ENCODE data around the gene WIPF2. TPM values are rescaled to one million over a fixed set of nuclear protein-coding genes. Genes with fewer than 3 reads are reported as not detected.
A peak's percentile ranks its signal among the peaks of the same experiment; 100 is the strongest.

The WIPF2 gene
- total and polyA plus RNA-seq, 4 experiments from 2014 or later: 5.2 to 34.7 (median 24.0) TPM

DNA sequence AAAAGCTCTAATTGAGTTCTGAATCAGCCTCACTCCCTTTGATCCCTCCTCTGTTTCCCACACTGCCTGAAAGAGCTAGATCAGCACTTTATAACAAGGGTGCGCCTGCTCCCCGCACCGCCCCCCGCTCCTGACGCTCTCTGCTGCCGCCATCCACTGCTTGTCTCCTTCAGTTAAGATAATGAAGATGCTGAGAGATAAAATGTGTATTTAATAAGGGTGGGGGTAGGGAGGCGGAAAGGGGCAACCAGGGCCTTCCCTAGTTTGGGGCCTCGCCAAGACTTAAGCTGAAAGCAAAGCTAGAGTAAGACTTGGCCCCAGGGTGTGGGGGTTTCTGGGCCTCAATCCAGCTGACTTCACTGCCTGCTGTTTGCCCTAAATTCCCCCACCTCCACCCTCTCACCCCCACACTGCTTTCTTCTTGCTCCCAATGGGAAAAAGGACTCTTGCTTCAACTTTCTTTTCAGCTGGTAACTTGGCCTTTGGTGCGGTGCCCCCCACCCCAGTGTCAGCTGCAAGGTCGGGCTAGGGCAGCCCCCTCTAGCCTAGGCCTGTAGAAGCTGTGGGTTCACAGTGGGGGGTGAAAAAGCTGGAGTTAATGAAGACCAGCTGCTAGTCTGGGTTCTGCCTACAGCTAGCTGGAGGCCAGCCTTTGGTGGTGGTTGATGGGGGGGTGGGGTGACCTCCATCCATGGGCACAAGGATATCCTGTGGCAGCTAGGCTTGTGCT, 88.1 kb downstream of the WIPF2 start:
- CTCF ChIA-PET (ENCODE audit: partially characterized antibody): interaction anchor here (0.5 to 18.1 kb wide), 22 partner anchors 10 to 281 kb away, joined by 3 to 573 read pairs (median 5); partner anchors contain the start of gene IGFBP4
- H3K27me3 ChIP-seq (ENCODE audit: insufficient read depth, low read length): no peaks in the 10 kb centered on the region
- peaks cover 78% of the 10 kb centered on the region for H3K4me1 ChIP-seq (ENCODE audit: insufficient read depth, low read length)
- intact Hi-C loops (cut with micrococcal nuclease): no loop called here
- Mint-ChIP-seq H3K4me3 (no peak overlapping the region), H3K27ac (no peak overlapping the region), H3K9me3 (no peaks in the 10 kb centered on the region), H3K4me1 (peaks cover 21 to 43% (median 35%) of the 10 kb centered on the region in 4 donors), H3K27me3 (no peaks in the 10 kb centered on the region), H3K36me3 (no peaks in the 10 kb centered on the region)
- POLR2A ChIA-PET (ENCODE audit: partially characterized antibody): interaction anchor here (19.4 to 37.1 kb wide), 2 partner anchors 15 to 37 kb away, joined by 367 to 1054 read pairs; no protein-coding TSS in a partner anchor
- H3K27ac ChIP-seq (ENCODE audit: low read depth, low read length): peak overlapping the region; percentile 23
- no peaks in the 10 kb centered on the region for H3K9me3 ChIP-seq (ENCODE audit: control insufficient read depth in 1 of 2, low read length in 2 of 2)
- DNase-seq: peak in 1 of 5 donors; percentile 64
- no peaks in the 10 kb centered on the region for H3K36me3 ChIP-seq (ENCODE audit: insufficient read depth, low read length)
- H3K4me3 ChIP-seq (ENCODE audit: low read length in 2 of 2): no peak overlapping the region

GRCh38 chr17:40307740-40308239, 88.7 kb downstream of the WIPF2 start:
- no peak for DNase-seq
- Histone ChIP-seq H3K27ac (ENCODE audit: low read depth, low read length) (peak overlapping the region; percentile 23), H3K4me1 (ENCODE audit: insufficient read depth, low read length) (peaks cover 81% of the 10 kb centered on the region), H3K4me3 (ENCODE audit: low read length in 2 of 2) (no peak overlapping the region), H3K9me3 (ENCODE audit: control insufficient read depth in 1 of 2, low read length in 2 of 2) (no peaks in the 10 kb centered on the region), H3K36me3 (ENCODE audit: insufficient read depth, low read length) (no peaks in the 10 kb centered on the region), H3K27me3 (ENCODE audit: insufficient read depth, low read length) (no peaks in the 10 kb centered on the region)
- CTCF ChIA-PET (ENCODE audit: partially characterized antibody): interaction anchor here (0.5 to 18.1 kb wide), 23 partner anchors 11 to 1368 kb away, joined by 3 to 573 read pairs (median 5); partner anchors contain the start of gene IGFBP4
- intact Hi-C loops (cut with micrococcal nuclease): no loop called here
- POLR2A ChIA-PET (ENCODE audit: partially characterized antibody): interaction anchor here (19.4 to 37.1 kb wide), 2 partner anchors 14 to 37 kb away, joined by 367 to 1054 read pairs; no protein-coding TSS in a partner anchor
- Mint-ChIP-seq H3K27me3 (no peaks in the 10 kb centered on the region), H3K9me3 (no peaks in the 10 kb centered on the region), H3K36me3 (no peaks in the 10 kb centered on the region), H3K27ac (no peak overlapping the region), H3K4me3 (no peak overlapping the region), H3K4me1 (peaks cover 21 to 47% (median 38%) of the 10 kb centered on the region in 4 donors)

DNA sequence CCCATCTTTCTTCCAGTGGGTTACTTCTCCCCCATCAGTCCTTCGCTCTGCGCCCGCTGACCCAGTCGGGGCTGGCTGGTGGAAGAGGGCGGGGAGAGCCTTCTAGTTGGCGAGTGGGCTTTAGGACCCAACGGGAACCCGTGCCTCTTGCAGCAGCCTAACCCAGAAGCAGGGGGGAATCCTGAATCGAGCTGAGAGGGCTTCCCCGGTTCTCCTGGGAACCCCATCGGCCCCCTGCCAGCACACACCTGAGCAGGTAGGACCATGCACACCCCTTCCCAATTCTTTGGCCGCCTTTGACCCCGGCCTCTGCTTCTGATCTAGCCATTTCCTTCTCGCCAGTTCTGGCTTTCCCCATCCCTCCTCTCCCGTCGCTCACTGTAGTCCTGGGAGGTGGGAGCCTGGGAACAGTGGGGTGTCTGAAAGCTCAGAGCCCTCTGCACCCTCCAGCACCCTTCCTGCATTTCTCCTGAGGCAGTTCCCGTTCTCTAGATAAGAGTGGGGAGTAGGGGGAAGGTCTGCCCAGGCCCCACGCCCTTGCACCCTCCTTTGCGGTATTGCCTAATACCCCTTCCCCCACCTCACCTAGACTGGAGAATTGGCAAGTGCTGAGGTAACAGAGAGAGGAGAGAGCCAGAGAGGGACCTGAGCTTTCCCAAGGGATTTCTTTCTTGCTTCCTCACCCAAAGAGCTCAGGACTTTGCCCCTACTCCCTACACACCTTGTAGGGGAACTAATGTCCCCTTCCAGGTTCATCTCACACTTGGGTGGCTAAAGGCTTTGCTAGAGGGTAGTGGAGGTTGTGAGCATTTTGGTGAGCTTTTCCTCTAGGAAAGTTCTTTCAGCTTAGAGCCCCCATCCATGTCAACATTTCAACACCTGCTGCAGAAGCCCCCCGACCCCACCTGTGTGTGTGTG, 90.2 kb downstream of the WIPF2 start, which contains the start of gene RARA:
RARA (plus strand) TSS at position 150 of the 918 bp plus-strand sequence. CDS start 22,039 bp downstream, outside the sequence.
- peak within 1 kb of the TSS; percentile 23 for H3K27ac ChIP-seq (ENCODE audit: low read depth, low read length)
- intact Hi-C loops (cut with micrococcal nuclease): no loop called here
- no peaks in the 10 kb centered on the region for H3K27me3 ChIP-seq (ENCODE audit: insufficient read depth, low read length)
- peaks cover 11 to 47% (median 26%) of the 10 kb centered on the region in 4 donors for H3K4me1 Mint-ChIP-seq
- no peaks in the 10 kb centered on the region for H3K9me3 ChIP-seq (ENCODE audit: control insufficient read depth in 1 of 2, low read length in 2 of 2)
- no peaks in the 10 kb centered on the region for H3K27me3 Mint-ChIP-seq
- H3K9me3 Mint-ChIP-seq: no peaks in the 10 kb centered on the region
- no peak for DNase-seq
- H3K27ac Mint-ChIP-seq: peak within 1 kb of the TSS in 1 of 7 donors; percentile 48
- no peaks in the 10 kb centered on the region for H3K36me3 Mint-ChIP-seq
- H3K36me3 ChIP-seq (ENCODE audit: insufficient read depth, low read length): no peaks in the 10 kb centered on the region
- ChIA-PET CTCF (ENCODE audit: partially characterized antibody) (interaction anchor here (1.0 to 18.1 kb wide), 6 partner anchors 10 to 138 kb away, joined by 3 to 573 read pairs (median 4); no protein-coding TSS in a partner anchor), POLR2A (ENCODE audit: partially characterized antibody) (interaction anchor here (19.4 to 37.1 kb wide), 2 partner anchors 13 to 35 kb away, joined by 367 to 1054 read pairs; no protein-coding TSS in a partner anchor)
- H3K4me1 ChIP-seq (ENCODE audit: insufficient read depth, low read length): peaks cover 71% of the 10 kb centered on the region
- peak within 1 kb of the TSS in 2 of 8 donors; percentile 17 to 33 for H3K4me3 Mint-ChIP-seq
- H3K4me3 ChIP-seq (ENCODE audit: low read length in 2 of 2): no peak within 1 kb of the TSS

DNA sequence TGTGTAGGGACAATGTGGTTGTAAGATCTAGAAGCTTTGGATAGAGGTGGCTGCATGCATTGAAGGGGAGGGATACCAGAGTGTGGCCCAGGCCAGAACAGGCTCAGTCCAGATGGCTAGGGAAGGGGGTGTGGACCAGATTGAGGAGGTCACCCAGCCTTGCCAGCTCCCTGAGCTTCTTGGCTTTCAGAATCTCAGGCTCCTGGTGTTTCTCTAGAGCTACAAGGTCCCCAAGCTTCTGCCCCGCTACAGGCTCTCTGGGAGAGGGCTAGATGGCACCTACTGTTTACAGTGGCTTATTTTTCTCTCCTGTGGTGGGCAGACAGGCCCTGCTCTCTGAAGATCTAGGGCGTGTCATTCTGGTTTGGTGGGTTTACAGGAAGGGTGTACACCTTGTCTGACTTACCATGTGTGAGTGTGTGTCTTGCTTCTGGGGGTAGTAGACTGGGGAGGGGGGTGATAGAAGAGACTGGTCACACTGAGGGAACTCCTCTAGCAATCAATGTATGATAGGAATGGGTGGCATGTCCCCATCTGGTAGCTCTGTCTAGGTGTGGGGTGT, 90.9 kb downstream of the WIPF2 start:
- Mint-ChIP-seq H3K4me3 (peak overlapping the region in 3 of 8 donors; percentile 17 to 33 (median 27)), H3K4me1 (peaks cover 14 to 53% (median 32%) of the 10 kb centered on the region in 4 donors), H3K36me3 (no peaks in the 10 kb centered on the region), H3K27me3 (no peaks in the 10 kb centered on the region), H3K9me3 (no peaks in the 10 kb centered on the region), H3K27ac (peak overlapping the region in 3 of 7 donors; percentile 21 to 60 (median 22))
- DNase-seq: no peak
- ChIA-PET CTCF (ENCODE audit: partially characterized antibody) (interaction anchor here (1.0 to 18.1 kb wide), 7 partner anchors 11 to 234 kb away, joined by 3 to 573 read pairs (median 3); no protein-coding TSS in a partner anchor), POLR2A (ENCODE audit: partially characterized antibody) (interaction anchor here (19.4 to 37.1 kb wide), 2 partner anchors 12 to 34 kb away, joined by 367 to 1054 read pairs; no protein-coding TSS in a partner anchor)
- H3K27me3 ChIP-seq (ENCODE audit: insufficient read depth, low read length): no peaks in the 10 kb centered on the region
- H3K36me3 ChIP-seq (ENCODE audit: insufficient read depth, low read length): no peaks in the 10 kb centered on the region
- H3K4me3 ChIP-seq (ENCODE audit: low read length in 2 of 2): no peak overlapping the region
- H3K9me3 ChIP-seq (ENCODE audit: control insufficient read depth in 1 of 2, low read length in 2 of 2): no peaks in the 10 kb centered on the region
- H3K27ac ChIP-seq (ENCODE audit: low read depth, low read length): no peak overlapping the region
- H3K4me1 ChIP-seq (ENCODE audit: insufficient read depth, low read length): peaks cover 75% of the 10 kb centered on the region
- intact Hi-C loops (cut with micrococcal nuclease): no loop called here

DNA sequence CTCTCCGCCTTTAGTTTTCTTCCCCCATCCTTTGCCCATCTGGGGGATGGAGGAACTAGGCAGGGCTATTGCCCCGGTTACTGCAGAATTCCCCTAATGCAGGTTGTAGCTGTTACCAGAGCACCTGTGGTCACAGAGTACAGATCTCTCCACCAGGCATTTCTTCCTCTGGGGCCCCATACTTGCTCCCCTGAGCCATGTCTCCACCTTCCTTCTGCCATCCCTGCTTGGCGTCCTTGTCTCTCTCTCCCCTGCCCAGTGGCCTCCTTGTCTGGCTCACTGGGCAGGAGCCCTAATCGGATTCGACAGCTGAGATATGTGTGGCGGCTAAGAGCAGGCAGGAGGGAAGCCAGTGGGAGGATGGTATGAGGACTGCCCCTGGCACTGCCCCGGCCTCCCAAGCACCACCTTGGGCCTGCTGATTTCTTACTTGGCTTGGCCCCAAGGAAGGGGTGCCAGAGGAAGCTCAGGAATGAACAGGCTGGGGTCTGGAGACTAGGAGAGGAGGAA, 91.8 kb downstream of the WIPF2 start:
- H3K4me1 Mint-ChIP-seq: peaks cover 20 to 62% (median 40%) of the 10 kb centered on the region in 4 donors
- H3K9me3 Mint-ChIP-seq: no peaks in the 10 kb centered on the region
- H3K4me3 ChIP-seq (ENCODE audit: low read length in 2 of 2): no peak overlapping the region
- H3K27ac ChIP-seq (ENCODE audit: low read depth, low read length): no peak overlapping the region
- peaks cover 84% of the 10 kb centered on the region for H3K4me1 ChIP-seq (ENCODE audit: insufficient read depth, low read length)
- ChIA-PET CTCF (ENCODE audit: partially characterized antibody) (interaction anchor here (1.1 to 18.1 kb wide), 4 partner anchors 12 to 235 kb away, joined by 3 to 573 read pairs (median 128); no protein-coding TSS in a partner anchor), POLR2A (ENCODE audit: partially characterized antibody) (interaction anchor here (1.2 to 37.1 kb wide), 3 partner anchors 8 to 33 kb away, joined by 3 to 1054 read pairs (median 367); no protein-coding TSS in a partner anchor)
- H3K9me3 ChIP-seq (ENCODE audit: control insufficient read depth in 1 of 2, low read length in 2 of 2): no peaks in the 10 kb centered on the region
- H3K36me3 Mint-ChIP-seq: no peaks in the 10 kb centered on the region
- intact Hi-C loops (cut with micrococcal nuclease): no loop called here
- no peaks in the 10 kb centered on the region for H3K36me3 ChIP-seq (ENCODE audit: insufficient read depth, low read length)
- no peak for DNase-seq
- no peak overlapping the region for H3K4me3 Mint-ChIP-seq
- H3K27me3 ChIP-seq (ENCODE audit: insufficient read depth, low read length): no peaks in the 10 kb centered on the region
- no peaks in the 10 kb centered on the region for H3K27me3 Mint-ChIP-seq
- H3K27ac Mint-ChIP-seq: no peak overlapping the region

GRCh38 chr17:40311575-40311974, 92.5 kb downstream of the WIPF2 start:
- Mint-ChIP-seq H3K36me3 (no peaks in the 10 kb centered on the region), H3K4me3 (no peak overlapping the region), H3K9me3 (no peaks in the 10 kb centered on the region), H3K27ac (peak overlapping the region in 4 of 7 donors; percentile 22 to 81 (median 50)), H3K4me1 (peaks cover 21 to 68% (median 46%) of the 10 kb centered on the region in 4 donors), H3K27me3 (no peaks in the 10 kb centered on the region)
- Histone ChIP-seq H3K4me1 (ENCODE audit: insufficient read depth, low read length) (peaks cover 84% of the 10 kb centered on the region), H3K36me3 (ENCODE audit: insufficient read depth, low read length) (no peaks in the 10 kb centered on the region), H3K4me3 (ENCODE audit: low read length in 2 of 2) (no peak overlapping the region), H3K27me3 (ENCODE audit: insufficient read depth, low read length) (no peaks in the 10 kb centered on the region), H3K27ac (ENCODE audit: low read depth, low read length) (no peak overlapping the region), H3K9me3 (ENCODE audit: control insufficient read depth in 1 of 2, low read length in 2 of 2) (no peaks in the 10 kb centered on the region)
- ChIA-PET CTCF (ENCODE audit: partially characterized antibody) (interaction anchor here (1.5 to 18.1 kb wide), 4 partner anchors 8 to 236 kb away, joined by 3 to 573 read pairs (median 131); no protein-coding TSS in a partner anchor), POLR2A (ENCODE audit: partially characterized antibody) (interaction anchor here (1.2 to 37.1 kb wide), 3 partner anchors 8 to 33 kb away, joined by 3 to 1054 read pairs (median 367); no protein-coding TSS in a partner anchor)
- no peak for DNase-seq
- intact Hi-C loops (cut with micrococcal nuclease): no loop called here
